Mesenchymal stem cell (in vitro differentiated cells and primary cell): ENCODE results near the gene RGS7.
A peak's percentile ranks its signal among the peaks of the same experiment; 100 is the strongest.

Source experiments
- DNase-seq: peaks from one replicate; pipeline ENCODE4 v3.0.0-alpha.2; 2013
- H2AFZ ChIP-seq: one replicate; pipeline ENCODE4 v1.6.1; 2013; ENCODE audit warnings: low read depth, mild to moderate bottlenecking, control low read depth, inconsistent platforms, low read length, moderate library complexity
- H2AK5ac ChIP-seq: 2 replicates; pipeline ENCODE4 v1.6.1; 2013; ENCODE audit warnings: low read length, moderate library complexity, mild to moderate bottlenecking, inconsistent platforms; ENCODE audit not compliant: severe bottlenecking
- H2BK120ac ChIP-seq: one replicate; pipeline ENCODE4 v1.6.1; 2013; ENCODE audit warnings: low read depth, mild to moderate bottlenecking, inconsistent platforms, low read length, moderate library complexity
- H2BK12ac ChIP-seq, 2 experiments: one replicate each; pipeline ENCODE4 v1.6.1; 2013; ENCODE audit warnings: inconsistent platforms in 2 of 2, low read length in 2 of 2, mild to moderate bottlenecking in 2 of 2, moderate library complexity in 2 of 2, control low read depth in 1 of 2
- H2BK15ac ChIP-seq: one replicate; pipeline ENCODE4 v1.6.1; 2013; ENCODE audit warnings: mild to moderate bottlenecking, low read depth, inconsistent platforms; ENCODE audit not compliant: poor library complexity, severe bottlenecking
- H2BK5ac ChIP-seq: 2 replicates; pipeline ENCODE4 v1.6.1; 2013; ENCODE audit warnings: low read depth, mild to moderate bottlenecking, low read length, control low read depth, inconsistent platforms; ENCODE audit not compliant: poor library complexity, severe bottlenecking
- H3K14ac ChIP-seq, 2 experiments: one replicate each; pipeline ENCODE4 v1.6.1; 2013; ENCODE audit warnings: inconsistent platforms in 2 of 2, low read length in 2 of 2, control low read depth in 1 of 2, mild to moderate bottlenecking in 1 of 2, moderate library complexity in 1 of 2
- H3K18ac ChIP-seq, 2 experiments: one replicate each; pipeline ENCODE4 v1.6.1; 2013; ENCODE audit warnings: inconsistent platforms in 2 of 2, low read length in 2 of 2, control low read depth in 1 of 2, low read depth in 1 of 2, mild to moderate bottlenecking in 1 of 2
- H3K23ac ChIP-seq, 2 experiments: one replicate each; pipeline ENCODE4 v1.6.1; 2013; ENCODE audit warnings: inconsistent platforms in 2 of 2, low read length in 2 of 2, mild to moderate bottlenecking in 2 of 2, moderate library complexity in 2 of 2, control low read depth in 1 of 2
- H3K27ac ChIP-seq: 2 replicates; pipeline ENCODE4 v1.5.1; 2013; ENCODE audit warnings: mild to moderate bottlenecking, moderate library complexity, low read length, control low read depth, inconsistent platforms; ENCODE audit not compliant: poor library complexity, severe bottlenecking
- H3K27me3 ChIP-seq, 2 experiments: 2 replicates each; pipeline versions ENCODE4 v1.6.1 to v1.7.0; 2013; ENCODE audit warnings: low read length in 2 of 2, mild to moderate bottlenecking in 2 of 2, moderate library complexity in 2 of 2, control low read depth in 1 of 2, inconsistent platforms in 1 of 2; ENCODE audit not compliant: control insufficient read depth in 1 of 2, insufficient read depth in 1 of 2
- H3K36me3 ChIP-seq, 2 experiments: 2 replicates each; pipeline versions ENCODE4 v1.6.1 to v1.7.0; 2013; ENCODE audit warnings: low read length in 2 of 2, control low read depth in 1 of 2, inconsistent platforms in 1 of 2, low read depth in 1 of 2, mild to moderate bottlenecking in 1 of 2; ENCODE audit not compliant: insufficient read depth in 2 of 2, control insufficient read depth in 1 of 2
- H3K4ac ChIP-seq, 2 experiments: one replicate each; pipeline ENCODE4 v1.6.1; 2013; ENCODE audit warnings: inconsistent platforms in 2 of 2, low read length in 2 of 2, mild to moderate bottlenecking in 2 of 2, moderate library complexity in 2 of 2, control low read depth in 1 of 2, low read depth in 1 of 2
- H3K4me1 ChIP-seq: 2 replicates; pipeline ENCODE4 v1.6.1; 2013; ENCODE audit warnings: low read depth, low read length, control low read depth; ENCODE audit not compliant: control insufficient read depth, insufficient read depth
- H3K4me2 ChIP-seq: 2 replicates; pipeline ENCODE4 v1.6.1; 2013; ENCODE audit warnings: low read length, mild to moderate bottlenecking, inconsistent platforms; ENCODE audit not compliant: poor library complexity, severe bottlenecking
- H3K4me3 ChIP-seq, 2 experiments: 2 replicates each; pipeline versions ENCODE4 v1.5.1 to v1.7.0; 2013; ENCODE audit warnings: low read length in 2 of 2, mild to moderate bottlenecking in 2 of 2, control low read depth in 1 of 2, low read depth in 1 of 2; ENCODE audit not compliant: insufficient read depth in 1 of 2
- H3K79me1 ChIP-seq: replicated peaks from 2 replicates; pipeline ENCODE4 v1.6.1; 2013; ENCODE audit warnings: mild to moderate bottlenecking, control low read depth, low read length, inconsistent platforms; ENCODE audit not compliant: poor library complexity, severe bottlenecking
- H3K9ac ChIP-seq: 2 replicates; pipeline ENCODE4 v1.7.0; 2013; ENCODE audit warnings: mild to moderate bottlenecking, low read length, moderate library complexity
- H3K9me3 ChIP-seq: 2 replicates; pipeline ENCODE4 v1.7.0; 2013; ENCODE audit warnings: mild to moderate bottlenecking, low read length; ENCODE audit not compliant: control insufficient read depth
- H4K8ac ChIP-seq: one replicate; pipeline ENCODE4 v1.6.1; 2013; ENCODE audit warnings: inconsistent platforms, mild to moderate bottlenecking, low read length, moderate library complexity
- H4K91ac ChIP-seq: one replicate; pipeline ENCODE4 v1.6.1; 2013; ENCODE audit warnings: mild to moderate bottlenecking, low read length, inconsistent platforms
- WGBS: methylation state at CpG from one replicate; pipeline ENCODE4 v1.1.7; 2013; ENCODE audit warnings: mixed read lengths; 5-methylcytosine and 5-hydroxymethylcytosine counted together

The RGS7 gene

GRCh38 chr1:241357366-241358340 is 648 bp upstream of the RGS7 start:
- H3K14ac ChIP-seq = no peak overlapping the region
- peaks cover 0 to 34% of the 10 kb centered on the region in 2 experiments for H3K27me3 ChIP-seq
- 16% methylated on average over 27 of the region's 33 CpGs for WGBS
- H3K9ac ChIP-seq = no peak overlapping the region
- H3K4me2 ChIP-seq = peak overlapping the region; percentile 99
- H2BK15ac ChIP-seq = no peak overlapping the region
- no peaks in the 10 kb centered on the region for H3K36me3 ChIP-seq
- H3K4me1 ChIP-seq = peaks cover 4% of the 10 kb centered on the region
- no peak overlapping the region for H2BK12ac ChIP-seq
- peak overlapping the region; percentile 48 for H2AFZ ChIP-seq
- peak overlapping the region in 1 of 2 experiments; percentile 63 for H3K23ac ChIP-seq
- peak overlapping the region; percentile 74 to 77 for H3K4me3 ChIP-seq
- no peaks in the 10 kb centered on the region for H3K9me3 ChIP-seq
- no peak for DNase-seq
- H2BK5ac ChIP-seq = no peak overlapping the region
- H2BK120ac ChIP-seq = no peak overlapping the region
- peak overlapping the region; percentile 9 to 56 for H3K18ac ChIP-seq
- no peak overlapping the region for H2AK5ac ChIP-seq
- no peak overlapping the region for H4K91ac ChIP-seq
- no peaks in the 10 kb centered on the region for H3K79me1 ChIP-seq
- no peak overlapping the region for H3K4ac ChIP-seq
- H4K8ac ChIP-seq = no peak overlapping the region
- no peak overlapping the region for H3K27ac ChIP-seq

- H2AFZ ChIP-seq = no peak overlapping the region
- no peak overlapping the region for H2BK120ac ChIP-seq
- H3K79me1 ChIP-seq = no peaks in the 10 kb centered on the region
- H3K18ac ChIP-seq = no peak overlapping the region
- H3K27ac ChIP-seq = no peak overlapping the region
- H3K4me3 ChIP-seq = peak overlapping the region; percentile 26 to 74
- H3K9ac ChIP-seq = no peak overlapping the region
- H3K23ac ChIP-seq = no peak overlapping the region
- no peak overlapping the region for H4K8ac ChIP-seq
- no peak overlapping the region for H3K14ac ChIP-seq
- H3K4me1 ChIP-seq = peaks cover 4% of the 10 kb centered on the region
- no peak overlapping the region for H2BK15ac ChIP-seq
- H3K36me3 ChIP-seq = no peaks in the 10 kb centered on the region
- WGBS = 18% methylated on average over 14 of the region's 14 CpGs
- H3K27me3 ChIP-seq = peaks cover 0 to 34% of the 10 kb centered on the region in 2 experiments
- no peak overlapping the region for H4K91ac ChIP-seq
- no peaks in the 10 kb centered on the region for H3K9me3 ChIP-seq
- no peak overlapping the region for H2BK12ac ChIP-seq
- no peak overlapping the region for H2BK5ac ChIP-seq
- peak; percentile 1 for DNase-seq
- H3K4me2 ChIP-seq = peak overlapping the region; percentile 99
- H3K4ac ChIP-seq = no peak overlapping the region
- H2AK5ac ChIP-seq = no peak overlapping the region
Observed at GRCh38 chr1:241356187-241356518, 852 bp downstream of the RGS7 start.

- H3K9me3 ChIP-seq = no peaks in the 10 kb centered on the region
- 83% methylated on average over 9 of the region's 11 CpGs for WGBS
Observed at GRCh38 chr1:241355311-241356010, 1.5 kb downstream of the RGS7 start.

GRCh38 chr1:241352401-241352800 is 4.6 kb downstream of the RGS7 start:
- Histone ChIP-seq H3K23ac (no peak overlapping the region), H3K4me3 (no peak overlapping the region), H2AK5ac (no peak overlapping the region), H3K4me1 (peaks cover 3% of the 10 kb centered on the region), H3K27me3 (peaks cover 0 to 11% of the 10 kb centered on the region in 2 experiments), H3K14ac (no peak overlapping the region), H3K36me3 (no peaks in the 10 kb centered on the region), H3K9ac (no peak overlapping the region), H3K79me1 (no peaks in the 10 kb centered on the region), H2BK5ac (no peak overlapping the region), H3K18ac (no peak overlapping the region), H2BK12ac (no peak overlapping the region), H3K4ac (no peak overlapping the region), H2AFZ (no peak overlapping the region), H3K9me3 (no peaks in the 10 kb centered on the region), H2BK120ac (no peak overlapping the region), H3K4me2 (no peak overlapping the region), H3K27ac (no peak overlapping the region), H2BK15ac (no peak overlapping the region), H4K91ac (no peak overlapping the region), H4K8ac (no peak overlapping the region)
- DNase-seq = no peak
- WGBS = 100% methylated on average over 2 of the region's 2 CpGs

More at GRCh38 chr1:241355311-241356010, 1.5 kb downstream of the RGS7 start:
- H2BK15ac ChIP-seq = no peak overlapping the region
- peaks cover 4% of the 10 kb centered on the region for H3K4me1 ChIP-seq
- no peak overlapping the region for H2BK12ac ChIP-seq
- H3K23ac ChIP-seq = no peak overlapping the region
- no peak overlapping the region for H3K9ac ChIP-seq
- H3K36me3 ChIP-seq = no peaks in the 10 kb centered on the region
- no peak overlapping the region for H3K14ac ChIP-seq
- H3K4me3 ChIP-seq = no peak overlapping the region
- H2AK5ac ChIP-seq = no peak overlapping the region
- H3K79me1 ChIP-seq = no peaks in the 10 kb centered on the region
- H2AFZ ChIP-seq = no peak overlapping the region
- H2BK120ac ChIP-seq = no peak overlapping the region
- no peak overlapping the region for H4K8ac ChIP-seq
- no peak overlapping the region for H4K91ac ChIP-seq
- peaks cover 0 to 34% of the 10 kb centered on the region in 2 experiments for H3K27me3 ChIP-seq
- H3K18ac ChIP-seq = no peak overlapping the region
- no peak overlapping the region for H3K4me2 ChIP-seq
- DNase-seq = no peak
- H2BK5ac ChIP-seq = no peak overlapping the region
- H3K27ac ChIP-seq = no peak overlapping the region
- H3K4ac ChIP-seq = no peak overlapping the region
